Measurements from ENCODE around the gene HEPACAM. TPM values are rescaled to one million over a fixed set of nuclear protein-coding genes. Genes with fewer than 3 reads are reported as not detected.

HEPACAM gene
- total RNA-seq, 1 experiment from 2014 or later, result not detected

GRCh38 chr11:124915541-124916369 lies 20.1 kb downstream of the HEPACAM start:
- Histone ChIP-seq H3K23ac (ENCODE audit: insufficient read length, low read depth, low read length) (no peak overlapping the region), H3K79me2 (ENCODE audit: insufficient read depth, low read length) (no peaks in the 10 kb centered on the region), H3K18ac (ENCODE audit: insufficient read length, low read depth, low read length) (peak overlapping the region; percentile 46), H3K79me1 (ENCODE audit: insufficient read depth, low read depth, low read length, poor library complexity, severe bottlenecking) (no peaks in the 10 kb centered on the region), H2AFZ (ENCODE audit: low read length) (no peak overlapping the region), H3K56ac (ENCODE audit: insufficient read length, low read depth, low read length) (no peak overlapping the region), H3K9me3 (ENCODE audit: control insufficient read depth, low read depth, low read length) (no peaks in the 10 kb centered on the region), H3K23me2 (ENCODE audit: insufficient read length, low read depth, low read length, poor library complexity, severe bottlenecking) (no peaks in the 10 kb centered on the region), H4K8ac (replicated peaks; ENCODE audit: insufficient read length, low read depth, low read length) (no peak overlapping the region), H3K4me1 (ENCODE audit: insufficient read depth, low read length) (no peaks in the 10 kb centered on the region), H3T11ph (ENCODE audit: low read length) (no peak overlapping the region), H3K4ac (ENCODE audit: low read depth, low read length) (no peak overlapping the region), H3K4me2 (ENCODE audit: insufficient read depth, insufficient read length, low read length) (no peak overlapping the region), H2BK12ac (ENCODE audit: insufficient read length, low read depth, low read length) (no peak overlapping the region), H2BK120ac (ENCODE audit: low read depth, low read length, poor library complexity, severe bottlenecking) (no peak overlapping the region), H2BK20ac (ENCODE audit: low read depth, low read length, poor library complexity, severe bottlenecking) (no peak overlapping the region), H2BK5ac (ENCODE audit: insufficient read length, low read length) (no peak overlapping the region), H3K27me3 (ENCODE audit: insufficient read depth, low read length) (no peaks in the 10 kb centered on the region; the same call in 1 of the 2 replicates), H2AK5ac (ENCODE audit: insufficient read length, low read length) (no peak overlapping the region), H4K5ac (ENCODE audit: insufficient read length, low read depth, low read length) (no peak overlapping the region), H2BK15ac (ENCODE audit: low read depth, low read length) (no peak overlapping the region), H3K14ac (ENCODE audit: insufficient read depth, low read length) (no peak overlapping the region; the same call in 1 of the 2 replicates), H3K9ac (ENCODE audit: extremely low read depth, insufficient read length, low read length) (no peak overlapping the region), H3K27ac (ENCODE audit: insufficient read length, low read depth, low read length) (no peak overlapping the region), H4K91ac (ENCODE audit: insufficient read length, low read depth, low read length) (no peak overlapping the region), H4K20me1 (ENCODE audit: control insufficient read depth, insufficient read depth, insufficient read length) (no peaks in the 10 kb centered on the region)
- H3K4me1 Mint-ChIP-seq, result peaks cover 0 to 3% of the 10 kb centered on the region in 2 experiments; a peak in 1 of 4 replicates
- DNase-seq, result no peak
- H3K4me3 Mint-ChIP-seq, result no peak overlapping the region
- TF ChIP-seq CTCF (conservative IDR thresholded peaks at IDR 0.05), result no peak
- H3K9me3 Mint-ChIP-seq, result peaks cover 23 to 25% of the 10 kb centered on the region in 2 experiments
- peaks cover 52% of the 10 kb centered on the region for H3K27me3 Mint-ChIP-seq (ENCODE audit: low read depth)
- no CpG with 5 or more reads among the region's 3 CpGs for WGBS (ENCODE audit: extremely low coverage, insufficient read length, low lambda C conversion rate)
- peaks cover 0 to 5% (median 0%) of the 10 kb centered on the region in 3 experiments; a peak in 2 of 7 replicates for H3K36me3 Mint-ChIP-seq (ENCODE audit: insufficient read depth in 1 of 3, low read depth in 3 of 3)
- H3K27ac Mint-ChIP-seq, result no peak overlapping the region; a peak in 1 of 7 replicates

All from H9 (cell line).